Breast epithelium (tissue), 3 donors: ENCODE results near the gene TCERG1L.

Experiments
- CTCF ChIP-seq, 3 donors: fragments of 450-650 bp; IDR thresholded peaks; one replicate each; pipeline ENCODE4 v1.5.1; 2016 to 2017; ENCODE audit warnings: antibody characterized with exemption in 3 of 3, mild to moderate bottlenecking in 3 of 3, moderate library complexity in 3 of 3
- POLR2A ChIP-seq: fragments of 450-650 bp; IDR thresholded peaks from one replicate; pipeline ENCODE4 v1.6.1; 2016; ENCODE audit warnings: antibody characterized with exemption, mild to moderate bottlenecking, moderate library complexity

- TF ChIP-seq CTCF (IDR thresholded peaks at IDR 0.05) (no peak), POLR2A (no peak)
Observed at GRCh38 chr10:131102676-131103075, 208.8 kb downstream of the TCERG1L start.
